GM13976 (cell line): ENCODE measurements around the gene CALR3.

Experiments used
- DNase-seq: peaks from one replicate; pipeline ENCODE4 v3.0.0; 2012; ENCODE audit warnings: low spot score
- in situ Hi-C: fragments of 300-500 bp; cut with MboI; formaldehyde crosslinking; loops from one replicate; pipeline ENCODE4 v1.12.0; 2022; ENCODE audit warnings: low sequenced_read_pairs, mixed read lengths, inconsistent platforms; ENCODE audit not compliant: unreplicated experiment
- TF ChIP-seq, protein P1 (sequence below): IDR thresholded peaks from 2 replicates; pipeline ENCODE4 v1.5.1; 2012; ENCODE audit warnings: borderline replicate concordance, mild to moderate bottlenecking; ENCODE audit not compliant: insufficient read depth; ENCODE audit errors: extremely low read depth, missing control alignments, control extremely low read depth

CALR3 gene

DNA sequence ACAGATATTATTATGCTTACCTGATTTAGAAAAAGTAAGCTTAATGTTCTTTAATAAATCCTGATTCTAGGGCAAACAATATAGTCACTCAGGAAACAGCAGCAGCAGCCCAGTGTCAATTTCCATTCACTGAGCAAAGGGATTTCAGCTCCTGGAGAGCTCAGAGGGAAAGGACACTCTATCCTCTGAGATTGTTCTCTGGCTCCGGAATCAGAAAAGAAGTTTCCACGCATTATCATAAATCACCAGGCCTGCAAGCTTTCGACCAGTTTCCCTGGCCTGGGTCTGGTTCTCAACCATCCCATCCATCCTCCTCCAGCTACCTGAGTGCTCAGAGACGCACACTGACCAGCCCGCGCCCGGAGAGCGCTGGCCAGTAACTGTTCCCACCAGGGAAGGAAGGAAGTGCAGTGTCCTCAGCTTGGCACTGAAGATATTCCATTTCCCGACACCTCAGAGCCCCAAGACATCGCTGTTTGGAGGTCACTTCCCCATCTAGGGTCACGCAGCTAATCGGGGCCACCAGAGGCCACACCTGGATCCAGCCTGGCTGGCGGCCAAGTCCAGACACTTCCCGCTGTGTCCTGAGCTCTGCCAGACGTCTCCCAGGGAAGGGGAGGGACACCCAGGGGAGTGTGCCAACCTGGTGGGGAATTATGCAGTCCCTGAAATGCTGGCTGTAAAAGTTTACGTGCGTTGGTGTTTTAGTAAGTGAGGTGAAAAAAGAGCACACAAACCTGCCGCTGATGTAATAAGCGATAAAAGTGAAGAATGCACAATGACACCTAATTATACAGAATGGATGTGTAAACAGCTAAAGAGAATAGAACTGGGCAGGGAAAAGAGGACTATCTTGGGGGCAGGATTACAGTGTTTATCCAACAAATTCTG lies 53.3 kb downstream of the CALR3 start:
- DNase-seq, result no peak
- TF ChIP-seq, protein P1, sequence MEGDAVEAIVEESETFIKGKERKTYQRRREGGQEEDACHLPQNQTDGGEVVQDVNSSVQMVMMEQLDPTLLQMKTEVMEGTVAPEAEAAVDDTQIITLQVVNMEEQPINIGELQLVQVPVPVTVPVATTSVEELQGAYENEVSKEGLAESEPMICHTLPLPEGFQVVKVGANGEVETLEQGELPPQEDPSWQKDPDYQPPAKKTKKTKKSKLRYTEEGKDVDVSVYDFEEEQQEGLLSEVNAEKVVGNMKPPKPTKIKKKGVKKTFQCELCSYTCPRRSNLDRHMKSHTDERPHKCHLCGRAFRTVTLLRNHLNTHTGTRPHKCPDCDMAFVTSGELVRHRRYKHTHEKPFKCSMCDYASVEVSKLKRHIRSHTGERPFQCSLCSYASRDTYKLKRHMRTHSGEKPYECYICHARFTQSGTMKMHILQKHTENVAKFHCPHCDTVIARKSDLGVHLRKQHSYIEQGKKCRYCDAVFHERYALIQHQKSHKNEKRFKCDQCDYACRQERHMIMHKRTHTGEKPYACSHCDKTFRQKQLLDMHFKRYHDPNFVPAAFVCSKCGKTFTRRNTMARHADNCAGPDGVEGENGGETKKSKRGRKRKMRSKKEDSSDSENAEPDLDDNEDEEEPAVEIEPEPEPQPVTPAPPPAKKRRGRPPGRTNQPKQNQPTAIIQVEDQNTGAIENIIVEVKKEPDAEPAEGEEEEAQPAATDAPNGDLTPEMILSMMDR, result no peak
- in situ Hi-C loops, result no loop called here

DNA sequence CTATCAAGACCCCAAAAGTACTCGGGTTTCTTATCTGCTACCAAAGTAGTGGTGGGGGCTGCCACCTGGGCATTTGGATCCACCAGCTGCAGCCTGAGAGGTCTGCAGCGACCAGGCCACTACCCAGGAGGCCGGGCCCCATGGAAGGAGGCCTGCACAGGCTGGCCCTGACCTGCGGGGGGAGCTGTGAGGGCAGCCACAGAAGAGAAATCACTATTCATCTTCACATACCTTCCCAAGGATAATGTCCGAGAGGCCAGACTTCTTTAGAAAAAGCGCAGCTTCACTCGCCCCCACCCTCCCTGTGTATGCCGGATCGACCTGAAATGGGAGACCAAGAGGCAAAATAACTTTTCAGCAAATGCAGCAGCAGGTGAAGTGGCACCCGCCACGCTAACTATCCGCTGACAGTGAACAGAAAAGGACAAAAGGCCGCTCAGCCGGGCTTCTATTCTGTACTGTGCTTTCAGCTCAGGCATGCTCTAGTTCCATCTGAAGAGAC lies 54.3 kb downstream of the CALR3 start:
- in situ Hi-C loops, result no loop called here
- TF ChIP-seq, protein P1, result peak; percentile 61
- DNase-seq, result no peak

DNA sequence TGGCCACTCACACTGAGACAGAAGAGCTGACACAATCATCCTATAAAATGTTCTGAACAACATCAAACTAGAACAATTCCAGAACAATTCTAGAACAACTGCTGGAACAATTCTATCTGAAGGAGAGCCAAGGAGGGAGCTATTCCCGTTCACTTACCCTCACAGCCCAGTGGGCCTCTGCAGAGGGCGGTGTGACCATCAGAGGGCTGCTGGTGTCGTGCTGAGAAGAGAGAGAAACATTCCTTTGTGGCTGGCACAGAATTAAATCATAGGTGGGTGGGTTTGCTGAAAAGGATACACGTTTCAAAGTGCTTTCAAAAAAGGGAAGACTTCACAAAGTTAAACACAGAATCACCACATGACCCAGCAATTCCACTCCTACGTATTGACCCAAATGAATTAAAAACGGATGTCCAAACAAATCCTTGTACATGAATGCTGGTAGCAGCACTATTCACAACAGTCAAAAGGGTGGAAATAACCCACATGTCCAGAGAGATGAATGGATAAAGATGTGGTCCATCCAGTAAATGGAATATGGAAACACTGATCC lies 59.1 kb downstream of the CALR3 start:
- TF ChIP-seq, protein P1, result no peak
- in situ Hi-C loops, result no loop called here
- no peak for DNase-seq

DNA sequence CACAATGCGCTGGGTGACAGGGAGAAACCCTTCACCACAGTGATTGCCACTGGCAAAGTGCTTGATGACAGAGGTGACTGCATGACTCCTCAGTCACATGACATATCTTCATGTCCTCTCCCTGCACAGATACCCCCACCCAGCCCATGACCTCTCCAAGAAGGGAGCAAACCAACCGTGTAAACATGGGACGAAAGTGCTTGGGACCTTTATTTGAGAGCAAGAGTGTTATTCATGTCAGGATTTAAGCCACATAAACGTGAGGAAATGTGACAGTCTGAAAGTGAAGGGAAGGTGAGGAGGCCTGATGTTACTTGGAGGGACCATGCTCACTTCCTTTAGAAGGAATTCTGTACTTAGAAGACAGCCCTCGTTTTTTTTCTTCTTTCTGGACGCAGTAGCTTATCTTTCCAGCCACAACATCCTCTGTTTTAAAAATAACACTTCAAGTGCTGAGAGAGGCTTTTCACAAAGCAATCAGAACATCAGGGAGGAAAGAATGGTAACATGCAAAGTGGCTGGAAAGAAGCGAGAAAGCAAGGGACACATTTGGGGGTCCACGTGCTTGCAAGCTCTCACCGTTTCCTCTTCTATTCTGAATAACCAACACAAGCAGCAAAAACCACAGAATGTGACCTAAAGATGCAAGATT lies 59.8 kb downstream of the CALR3 start:
- DNase-seq, result no peak
- in situ Hi-C loops, result no loop called here
- TF ChIP-seq, protein P1, result no peak

DNA sequence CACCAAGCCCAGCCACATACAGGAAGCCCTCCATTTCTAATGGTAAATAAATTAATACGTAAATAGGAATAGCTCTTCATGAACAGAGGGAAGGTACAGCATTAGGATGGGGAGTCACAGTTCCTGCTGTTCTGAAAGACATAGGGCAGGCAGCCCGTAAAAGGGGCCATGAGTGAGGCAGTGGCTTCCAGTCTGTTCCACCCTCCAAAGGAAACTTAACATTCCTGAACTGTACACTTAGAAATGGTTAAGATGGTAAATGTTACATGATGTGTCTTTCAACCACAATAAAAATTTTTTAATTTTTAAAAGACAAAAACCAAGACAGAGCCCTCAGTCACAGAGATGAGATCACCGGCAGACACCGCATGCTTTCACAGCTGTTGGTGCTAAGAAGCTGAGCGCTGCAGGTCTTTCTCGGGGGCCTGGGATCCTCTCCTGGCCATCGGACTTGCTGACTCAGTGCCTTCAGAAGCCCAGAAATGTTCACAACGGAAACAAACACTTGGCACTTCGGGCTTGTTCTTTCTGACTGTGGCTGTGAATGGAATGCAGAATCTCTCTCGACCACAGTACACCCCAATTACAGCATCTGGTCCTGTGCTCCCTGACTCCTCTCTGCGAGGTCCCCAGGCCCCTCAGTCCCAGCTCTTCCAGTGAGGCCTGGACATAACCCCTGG lies 60.6 kb downstream of the CALR3 start:
- in situ Hi-C loops, result no loop called here
- no peak for DNase-seq
- TF ChIP-seq, protein P1, result no peak

DNA sequence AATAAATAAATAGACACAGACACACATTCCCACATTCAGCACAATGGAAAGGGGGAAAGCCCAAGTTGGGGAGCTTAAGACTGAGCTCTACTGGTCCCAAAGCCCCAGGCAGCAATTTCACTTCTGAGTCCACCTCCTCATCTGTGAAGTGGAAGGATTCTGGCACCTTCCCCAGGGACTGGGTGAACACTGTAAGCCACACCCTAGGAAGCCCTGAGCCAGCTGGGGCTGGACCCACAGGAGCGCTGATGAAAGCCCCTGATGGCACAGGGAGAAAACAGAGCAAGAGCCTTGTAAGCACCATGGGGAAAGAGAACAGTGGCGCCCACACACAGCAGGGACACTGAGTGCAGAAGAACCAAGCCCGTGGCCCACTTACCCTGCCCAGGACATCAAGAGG lies 62.0 kb downstream of the CALR3 start:
- no peak for DNase-seq
- TF ChIP-seq, protein P1, result no peak
- in situ Hi-C loops, result no loop called here
